ENCODE data around the gene PTPA.

Gene PTPA

GRCh38 chr9:129178568-129179382 is 67.6 kb downstream of the PTPA start:
- no peak for DNase-seq (ENCODE audit: low read depth)
- peak overlapping the region; percentile 37 for H3K4me3 ChIP-seq (ENCODE audit: low read depth, low read length)
- TF ChIP-seq CTCF (conservative IDR thresholded peaks at IDR 0.05; ENCODE audit: low read depth, low read length): no peak

GRCh38 chr9:129181246-129181645 is 70.0 kb downstream of the PTPA start:
- no peak for DNase-seq (ENCODE audit: low read depth)
- TF ChIP-seq CTCF (conservative IDR thresholded peaks at IDR 0.05; ENCODE audit: low read depth, low read length): no peak
- no peak overlapping the region for H3K4me3 ChIP-seq (ENCODE audit: low read depth, low read length)

- no peak overlapping the region for H3K4me3 ChIP-seq (ENCODE audit: low read depth, low read length)
- DNase-seq (ENCODE audit: low read depth): no peak
- no peak for TF ChIP-seq CTCF (conservative IDR thresholded peaks at IDR 0.05; ENCODE audit: low read depth, low read length)
Measured at GRCh38 chr9:129182122-129182521, 70.9 kb downstream of the PTPA start.

GRCh38 chr9:129182625-129183494 is 71.6 kb downstream of the PTPA start:
- TF ChIP-seq CTCF (conservative IDR thresholded peaks at IDR 0.05; ENCODE audit: low read depth, low read length): peak; percentile 52
- peak; percentile 37 for DNase-seq (ENCODE audit: low read depth)

GRCh38 chr9:129183495-129184218 is 72.4 kb downstream of the PTPA start:
- H3K4me3 ChIP-seq (ENCODE audit: low read depth, low read length): no peak overlapping the region
- TF ChIP-seq CTCF (conservative IDR thresholded peaks at IDR 0.05; ENCODE audit: low read depth, low read length): no peak
- DNase-seq (ENCODE audit: low read depth): peak; percentile 48

More at GRCh38 chr9:129182625-129183494, 71.6 kb downstream of the PTPA start:
- no peak overlapping the region for H3K4me3 ChIP-seq (ENCODE audit: low read depth, low read length)

GRCh38 chr9:129184219-129184524 is 73.0 kb downstream of the PTPA start:
- TF ChIP-seq CTCF (conservative IDR thresholded peaks at IDR 0.05; ENCODE audit: low read depth, low read length): no peak
- no peak overlapping the region for H3K4me3 ChIP-seq (ENCODE audit: low read depth, low read length)
- DNase-seq (ENCODE audit: low read depth): no peak
